ENCODE measurements around the gene THAP4.

The THAP4 gene

DNA sequence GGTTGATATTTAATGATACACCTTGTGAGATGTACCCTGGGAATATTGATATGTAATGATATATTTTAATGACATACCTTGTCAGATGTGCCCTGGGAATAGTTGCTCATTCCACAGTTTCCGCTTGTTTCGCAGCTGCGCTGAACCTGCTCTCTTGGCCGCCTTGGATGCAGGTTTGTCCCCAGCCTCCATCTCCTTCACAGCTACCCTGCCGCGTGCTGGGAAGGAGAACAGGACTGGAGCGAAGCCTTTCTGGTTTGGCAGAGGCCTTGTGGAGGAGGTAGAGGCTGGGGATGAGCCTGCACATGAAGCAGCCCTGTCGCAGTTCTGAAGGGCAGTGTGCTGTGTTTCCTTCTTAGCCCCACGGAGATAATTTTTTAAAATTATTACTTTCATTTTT lies 15.2 kb upstream of the THAP4 start:
- DNase-seq (ENCODE audit: low read depth, low spot score): no peak
- CTCF ChIA-PET: interaction anchor here (1.1 kb wide), 1 partner anchor 7 kb away, joined by 3 read pairs; no protein-coding TSS in a partner anchor
- TF ChIP-seq, protein P1, sequence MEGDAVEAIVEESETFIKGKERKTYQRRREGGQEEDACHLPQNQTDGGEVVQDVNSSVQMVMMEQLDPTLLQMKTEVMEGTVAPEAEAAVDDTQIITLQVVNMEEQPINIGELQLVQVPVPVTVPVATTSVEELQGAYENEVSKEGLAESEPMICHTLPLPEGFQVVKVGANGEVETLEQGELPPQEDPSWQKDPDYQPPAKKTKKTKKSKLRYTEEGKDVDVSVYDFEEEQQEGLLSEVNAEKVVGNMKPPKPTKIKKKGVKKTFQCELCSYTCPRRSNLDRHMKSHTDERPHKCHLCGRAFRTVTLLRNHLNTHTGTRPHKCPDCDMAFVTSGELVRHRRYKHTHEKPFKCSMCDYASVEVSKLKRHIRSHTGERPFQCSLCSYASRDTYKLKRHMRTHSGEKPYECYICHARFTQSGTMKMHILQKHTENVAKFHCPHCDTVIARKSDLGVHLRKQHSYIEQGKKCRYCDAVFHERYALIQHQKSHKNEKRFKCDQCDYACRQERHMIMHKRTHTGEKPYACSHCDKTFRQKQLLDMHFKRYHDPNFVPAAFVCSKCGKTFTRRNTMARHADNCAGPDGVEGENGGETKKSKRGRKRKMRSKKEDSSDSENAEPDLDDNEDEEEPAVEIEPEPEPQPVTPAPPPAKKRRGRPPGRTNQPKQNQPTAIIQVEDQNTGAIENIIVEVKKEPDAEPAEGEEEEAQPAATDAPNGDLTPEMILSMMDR (IDR thresholded peaks at IDR 0.05; ENCODE audit: insufficient read depth, low read length, missing control alignments): no peak
- POLR2A ChIA-PET: no interaction called here
- no peak overlapping the region for H3K4me3 ChIP-seq (ENCODE audit: low read depth, low read length)

DNA sequence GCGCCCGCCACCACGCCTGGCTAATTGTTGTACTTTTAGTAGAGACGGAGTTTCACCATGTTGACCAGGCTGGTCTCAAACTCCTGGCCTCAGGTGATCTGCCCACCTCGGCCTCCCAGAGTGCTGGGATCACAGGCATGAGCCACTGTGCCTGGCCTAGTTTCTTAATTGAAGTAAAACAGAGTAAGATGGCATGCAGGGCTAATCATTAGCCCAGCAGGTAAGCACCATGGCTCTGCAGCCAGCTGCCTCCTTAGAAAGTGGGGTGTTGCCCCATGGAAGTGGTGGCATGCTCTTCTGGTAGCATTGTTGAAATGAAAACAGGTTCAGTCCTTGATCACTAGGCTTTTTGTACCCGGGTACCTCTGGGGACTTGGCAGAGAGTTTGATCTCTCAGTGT lies 13.0 kb upstream of the THAP4 start:
- TF ChIP-seq, protein P1 (IDR thresholded peaks at IDR 0.05; ENCODE audit: insufficient read depth, low read length, missing control alignments): no peak
- ChIA-PET CTCF (interaction anchor here (0.7 to 1.3 kb wide), 3 partner anchors 9 to 20 kb away, joined by 3 to 10 read pairs (median 3); no protein-coding TSS in a partner anchor), POLR2A (no interaction called here)
- DNase-seq (ENCODE audit: low read depth, low spot score): no peak
- no peak overlapping the region for H3K4me3 ChIP-seq (ENCODE audit: low read depth, low read length)

- H3K4me3 ChIP-seq (ENCODE audit: low read depth, low read length): no peak overlapping the region
- POLR2A ChIA-PET: no interaction called here
- no peak for DNase-seq (ENCODE audit: low read depth, low spot score)
- CTCF ChIA-PET: interaction anchor here (0.7 to 1.3 kb wide), 2 partner anchors 10 to 19 kb away, joined by 3 to 10 read pairs; no protein-coding TSS in a partner anchor
- TF ChIP-seq, protein P1 (IDR thresholded peaks at IDR 0.05; ENCODE audit: insufficient read depth, low read length, missing control alignments): no peak
Measured at GRCh38 chr2:241649404-241649803, 12.4 kb upstream of the THAP4 start.

- ChIA-PET CTCF (interaction anchor here (1.2 to 3.6 kb wide), 2 partner anchors 11 to 31 kb away, joined by 5 to 23 read pairs; no protein-coding TSS in a partner anchor), POLR2A (no interaction called here)
- DNase-seq (ENCODE audit: low read depth, low spot score): no peak
- TF ChIP-seq, protein P1 (IDR thresholded peaks at IDR 0.05; ENCODE audit: insufficient read depth, low read length, missing control alignments): no peak
- H3K4me3 ChIP-seq (ENCODE audit: low read depth, low read length): no peak overlapping the region
Measured at GRCh38 chr2:241648453-241648852, 11.5 kb upstream of the THAP4 start.

DNA sequence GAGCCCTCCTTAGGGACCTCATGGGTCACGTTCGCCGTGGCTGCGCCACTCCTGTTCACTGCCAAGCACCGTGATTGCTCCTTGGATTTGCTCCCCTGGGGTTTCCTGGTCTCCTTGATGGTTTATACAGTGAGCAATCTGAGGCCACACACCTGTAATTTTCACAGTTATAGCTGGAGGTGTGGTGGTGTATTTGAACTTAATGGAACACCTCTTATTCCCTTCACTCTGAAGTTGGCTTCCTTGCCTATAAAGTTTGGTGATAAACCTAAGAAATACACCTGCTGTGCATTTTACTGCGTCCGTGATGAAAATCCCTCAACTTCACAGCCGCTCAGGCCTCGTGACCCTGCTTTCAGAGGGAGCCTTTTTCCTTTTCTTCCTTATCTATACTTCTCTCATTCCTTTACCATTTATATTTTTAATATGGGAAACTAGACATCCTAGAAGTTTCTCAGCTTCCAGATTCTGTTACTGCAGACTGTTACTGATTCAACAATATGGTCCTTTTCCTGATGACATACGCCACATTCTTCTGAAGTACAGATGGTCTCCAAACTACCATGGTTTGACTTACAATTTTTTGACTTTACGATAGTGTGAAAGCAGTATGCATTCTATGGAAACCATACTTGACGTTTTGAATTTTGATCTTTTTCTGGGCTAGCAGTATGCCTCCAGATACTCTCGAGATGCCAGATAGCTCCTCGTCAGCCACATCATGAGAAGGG lies 9.1 kb upstream of the THAP4 start:
- DNase-seq (ENCODE audit: low read depth, low spot score): no peak
- ChIA-PET CTCF (interaction anchor here (1.9 to 3.6 kb wide), 2 partner anchors 8 to 13 kb away, joined by 4 to 23 read pairs; no protein-coding TSS in a partner anchor), POLR2A (no interaction called here)
- H3K4me3 ChIP-seq (ENCODE audit: low read depth, low read length): no peak overlapping the region
- TF ChIP-seq, protein P1 (IDR thresholded peaks at IDR 0.05; ENCODE audit: insufficient read depth, low read length, missing control alignments): no peak

DNA sequence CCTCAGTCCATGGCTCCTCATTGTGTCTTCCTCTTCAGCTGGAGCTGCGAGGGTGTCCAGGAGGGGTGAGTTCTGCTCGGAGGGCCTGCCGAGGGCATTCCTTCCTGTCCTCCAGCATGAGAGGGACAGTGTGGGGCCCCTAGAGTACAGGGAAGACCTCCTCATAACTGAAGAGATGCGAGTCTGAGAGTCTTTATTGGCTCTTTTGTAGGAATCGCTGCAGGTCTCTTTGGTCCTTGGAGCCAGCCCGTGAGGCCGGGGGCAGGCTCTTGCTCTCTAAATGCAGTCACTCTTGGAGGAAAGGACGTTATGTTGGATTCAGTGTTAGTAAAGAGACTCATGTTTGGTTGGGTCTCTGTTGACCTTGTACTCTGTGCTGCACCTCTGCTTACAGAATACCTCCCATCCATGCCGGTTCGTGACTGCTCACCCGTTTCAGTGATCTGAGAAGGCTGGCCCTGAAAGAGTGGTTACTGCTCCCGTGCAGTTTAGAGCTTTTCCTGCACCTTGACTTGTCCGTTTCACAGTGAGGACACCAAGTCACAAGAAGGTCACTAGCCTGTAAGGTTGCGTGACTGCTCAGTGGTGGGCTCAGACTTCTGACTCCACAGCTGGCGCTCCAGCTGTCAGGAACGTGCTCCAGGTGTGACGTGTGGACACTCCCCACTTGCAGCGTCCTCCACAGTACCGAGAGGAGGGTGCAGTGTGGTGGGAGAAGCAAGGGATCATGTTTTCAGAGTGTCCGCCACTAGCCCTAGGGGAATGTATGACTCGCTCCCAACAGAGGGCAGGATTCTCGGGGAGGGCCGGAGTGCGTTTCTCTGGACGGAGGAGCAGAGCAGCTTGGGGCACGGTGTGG lies 8.3 kb upstream of the THAP4 start:
- TF ChIP-seq, protein P1 (IDR thresholded peaks at IDR 0.05; ENCODE audit: insufficient read depth, low read length, missing control alignments): no peak
- no peak for DNase-seq (ENCODE audit: low read depth, low spot score)
- POLR2A ChIA-PET: no interaction called here
- CTCF ChIA-PET: interaction anchor here (1.1 to 3.6 kb wide), 2 partner anchors 11 to 14 kb away, joined by 3 to 23 read pairs; no protein-coding TSS in a partner anchor
- no peak overlapping the region for H3K4me3 ChIP-seq (ENCODE audit: low read depth, low read length)
